Measurements from ENCODE around the gene GULP1. TPM values are rescaled to one million over a fixed set of nuclear protein-coding genes. Genes with fewer than 3 reads are reported as not detected.

Gene GULP1
- total and polyA plus RNA-seq, 2 experiments from 2014 or later: 28.3 to 41.2 TPM

GRCh38 chr2:188475945-188476344 lies 184.3 kb downstream of the GULP1 start:
- no peak overlapping the region for H3K4me3 ChIP-seq
- DNase-seq (ENCODE audit: low read depth in 1 of 2, low spot score in 1 of 2): peak in 1 of 2 donors; percentile 27
- H3K4me1 ChIP-seq (ENCODE audit: low read depth): no peaks in the 10 kb centered on the region
- no peaks in the 10 kb centered on the region for H3K9me3 ChIP-seq (ENCODE audit: low read depth)
- no peaks in the 10 kb centered on the region for H3K36me3 ChIP-seq
- TF ChIP-seq CTCF (IDR thresholded peaks at IDR 0.05; ENCODE audit: low read depth, low read length): no peak
- H3K27ac ChIP-seq: no peak overlapping the region
- no peaks in the 10 kb centered on the region for H3K27me3 ChIP-seq

- H3K27me3 ChIP-seq: no peaks in the 10 kb centered on the region
- H3K9me3 ChIP-seq (ENCODE audit: low read depth): no peaks in the 10 kb centered on the region
- no peaks in the 10 kb centered on the region for H3K36me3 ChIP-seq
- no peak for TF ChIP-seq CTCF (IDR thresholded peaks at IDR 0.05; ENCODE audit: low read depth, low read length)
- no peak overlapping the region for H3K4me3 ChIP-seq
- no peak for DNase-seq (ENCODE audit: low read depth in 1 of 2, low spot score in 1 of 2)
- no peaks in the 10 kb centered on the region for H3K4me1 ChIP-seq (ENCODE audit: low read depth)
- H3K27ac ChIP-seq: peak overlapping the region; percentile 16
Measured at GRCh38 chr2:188477564-188478103, 186.0 kb downstream of the GULP1 start.

- no peaks in the 10 kb centered on the region for H3K27me3 ChIP-seq
- H3K36me3 ChIP-seq: no peaks in the 10 kb centered on the region
- DNase-seq (ENCODE audit: low read depth in 1 of 2, low spot score in 1 of 2): peak in 1 of 2 donors; percentile 3
- no peaks in the 10 kb centered on the region for H3K9me3 ChIP-seq (ENCODE audit: low read depth)
- no peak overlapping the region for H3K4me3 ChIP-seq
- H3K27ac ChIP-seq: no peak overlapping the region
- H3K4me1 ChIP-seq (ENCODE audit: low read depth): no peaks in the 10 kb centered on the region
- no peak for TF ChIP-seq CTCF (IDR thresholded peaks at IDR 0.05; ENCODE audit: low read depth, low read length)
Measured at GRCh38 chr2:188478724-188479123, 187.1 kb downstream of the GULP1 start.

- H3K27me3 ChIP-seq: no peaks in the 10 kb centered on the region
- H3K4me1 ChIP-seq (ENCODE audit: low read depth): no peaks in the 10 kb centered on the region
- DNase-seq (ENCODE audit: low read depth in 1 of 2, low spot score in 1 of 2): no peak
- no peaks in the 10 kb centered on the region for H3K9me3 ChIP-seq (ENCODE audit: low read depth)
- no peaks in the 10 kb centered on the region for H3K36me3 ChIP-seq
- H3K4me3 ChIP-seq: no peak overlapping the region
- no peak overlapping the region for H3K27ac ChIP-seq
- TF ChIP-seq CTCF (IDR thresholded peaks at IDR 0.05; ENCODE audit: low read depth, low read length): no peak
Measured at GRCh38 chr2:188481474-188481873, 189.8 kb downstream of the GULP1 start.

- H3K9me3 ChIP-seq (ENCODE audit: low read depth): no peaks in the 10 kb centered on the region
- H3K4me1 ChIP-seq (ENCODE audit: low read depth): no peaks in the 10 kb centered on the region
- H3K27me3 ChIP-seq: no peaks in the 10 kb centered on the region
- no peak overlapping the region for H3K4me3 ChIP-seq
- TF ChIP-seq CTCF (IDR thresholded peaks at IDR 0.05; ENCODE audit: low read depth, low read length): no peak
- no peak overlapping the region for H3K27ac ChIP-seq
- no peak for DNase-seq (ENCODE audit: low read depth in 1 of 2, low spot score in 1 of 2)
- no peaks in the 10 kb centered on the region for H3K36me3 ChIP-seq
Measured at GRCh38 chr2:188485496-188485895, 193.8 kb downstream of the GULP1 start.

Measured in cardiac muscle cell (in vitro differentiated cells and primary cell).